Keratinocyte (primary cell): ENCODE measurements around the gene PNMA1. TPM values are rescaled to one million over a fixed set of nuclear protein-coding genes. Genes with fewer than 3 reads are reported as not detected.

ENCODE experiments used
- DNase-seq: peaks from one replicate; pipeline ENCODE4 v3.0.0-alpha.2; 2011; ENCODE audit warnings: low read depth, missing footprints, low spot score
- FAIRE-seq: peaks from 2 replicates; lab custom pipeline; 2011; peaks lifted over from hg19 to GRCh38; lab: Jason Lieb, UNC
- H2AFZ ChIP-seq: 2 replicates; pipeline ENCODE4 v1.6.0; 2012; ENCODE audit warnings: low read length, control low read depth, inconsistent platforms; ENCODE audit not compliant: control insufficient read depth
- H3K27ac ChIP-seq: 2 replicates; pipeline ENCODE4 v1.5.1; 2011; ENCODE audit warnings: low read length; ENCODE audit not compliant: control insufficient read depth, insufficient read depth
- H3K27me3 ChIP-seq: 3 replicates; pipeline ENCODE4 v1.6.0; 2011; ENCODE audit warnings: low read length; ENCODE audit not compliant: control insufficient read depth, insufficient read depth; ENCODE audit errors: extremely low read depth
- H3K36me3 ChIP-seq, 2 experiments: 2 replicates in 1 of 2; 3 replicates in 1 of 2; pipeline ENCODE4 v1.5.1; 2011; ENCODE audit warnings: low read length in 2 of 2, mild to moderate bottlenecking in 1 of 2; ENCODE audit not compliant: control insufficient read depth in 2 of 2, insufficient read depth in 2 of 2; ENCODE audit errors: extremely low read depth in 1 of 2
- H3K4me1 ChIP-seq: 3 replicates; pipeline ENCODE4 v1.5.1; 2011; ENCODE audit warnings: low read length; ENCODE audit not compliant: control insufficient read depth, insufficient read depth; ENCODE audit errors: extremely low read depth
- H3K4me2 ChIP-seq: 3 replicates; pipeline ENCODE4 v1.6.0; 2011; ENCODE audit warnings: low read depth, low read length; ENCODE audit not compliant: control insufficient read depth, insufficient read depth; ENCODE audit errors: extremely low read depth
- H3K4me3 ChIP-seq, 3 experiments: fragments of 200-600 bp in 1 of 3; sonication (generic) in 1 of 3; 2 replicates in 2 of 3; 3 replicates in 1 of 3; pipeline ENCODE4 v1.5.1; 2011 to 2016; ENCODE audit warnings: low read length in 3 of 3, mild to moderate bottlenecking in 3 of 3, control low read depth in 2 of 3, inconsistent platforms in 1 of 3, low read depth in 1 of 3, mixed read lengths in 1 of 3, mixed run types in 1 of 3, moderate library complexity in 1 of 3; ENCODE audit not compliant: control insufficient read depth in 2 of 3, insufficient read depth in 2 of 3; ENCODE audit errors: extremely low read depth in 1 of 3
- H3K79me2 ChIP-seq: 2 replicates; pipeline ENCODE4 v1.6.0; 2012; ENCODE audit warnings: low read length; ENCODE audit not compliant: control insufficient read depth, insufficient read depth
- H3K9ac ChIP-seq: 3 replicates; pipeline ENCODE4 v1.6.0; 2011; ENCODE audit warnings: low read length; ENCODE audit not compliant: control insufficient read depth, insufficient read depth; ENCODE audit errors: extremely low read depth
- H3K9me1 ChIP-seq: 3 replicates; pipeline ENCODE4 v1.6.0; 2011; ENCODE audit warnings: low read length; ENCODE audit not compliant: control insufficient read depth, insufficient read depth; ENCODE audit errors: extremely low read depth
- H3K9me3 ChIP-seq: 2 replicates; pipeline ENCODE4 v1.5.1; 2012; ENCODE audit warnings: low read depth, low read length; ENCODE audit not compliant: control insufficient read depth
- H4K20me1 ChIP-seq: 3 replicates; pipeline ENCODE4 v1.6.0; 2011; ENCODE audit warnings: low read length; ENCODE audit not compliant: control insufficient read depth, insufficient read depth; ENCODE audit errors: extremely low read depth
- EZH2 ChIP-seq: IDR thresholded peaks from one replicate; pipeline ENCODE4 v1.6.1; 2012; ENCODE audit warnings: inconsistent platforms, mild to moderate bottlenecking, low read length, moderate library complexity
- dilution Hi-C: fragments of 300-500 bp; cut with MboI; formaldehyde crosslinking; loops from one replicate; pipeline ENCODE4 v1.7.0; 2020; ENCODE audit warnings: low sequenced_read_pairs; ENCODE audit not compliant: extremely low pct_ligation_motif_present
- polyA plus RNA-seq, 5 experiments: library from polyadenylated mRNA; depleted of rRNA in 3 of 5; stranded (reverse) in 3 of 5; stranded (forward) in 1 of 5; unstranded in 1 of 5; fragments of >200 nt; gene quantifications; 1 replicate in 1 of 5; 2 replicates in 3 of 5; 3 replicates in 1 of 5; pipeline versions ENCODE4 v1.2.1 to v1.2.3, GENCODE V29; 2011 to 2012; ENCODE audit warnings: missing spikeins in 2 of 5, low read depth in 1 of 5, low replicate concordance in 1 of 5
- TF ChIP-seq, protein P1 (sequence below), 3 experiments: IDR thresholded peaks in 1 of 3; conservative IDR thresholded peaks in 1 of 3; optimal IDR thresholded peaks in 1 of 3; 2 replicates in 2 of 3; 3 replicates in 1 of 3; pipeline versions ENCODE3 to v1.5.1; 2011; ENCODE audit warnings: low read length in 3 of 3, mild to moderate bottlenecking in 3 of 3, moderate library complexity in 2 of 3, control low read depth in 1 of 3, inconsistent platforms in 1 of 3; ENCODE audit not compliant: insufficient read depth in 2 of 3; ENCODE audit errors: extremely low read depth in 1 of 3

PNMA1 gene
- polyA plus RNA-seq, 1 donor (not counting 4 experiments of a cell fraction or from before 2014, with no cell fraction given), result 8.2 TPM

DNA sequence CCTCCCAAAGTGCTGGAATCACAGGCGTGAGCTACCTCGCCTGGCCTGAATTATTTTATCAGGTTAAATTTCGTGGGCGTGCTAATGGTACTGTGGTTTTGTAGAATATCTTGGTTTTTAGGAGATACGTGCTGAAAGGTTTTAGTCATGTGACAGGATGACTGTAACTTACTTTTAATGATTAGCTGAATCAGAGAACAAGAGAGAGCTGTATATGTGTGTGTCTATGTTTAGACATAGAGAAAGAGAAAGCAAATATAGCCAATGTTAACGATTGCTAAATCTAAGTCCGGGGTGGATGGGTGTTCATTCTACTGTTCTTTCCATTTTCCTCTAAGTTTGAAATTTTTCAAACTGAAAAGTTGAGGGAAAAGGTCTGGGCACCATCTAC, 9.2 kb upstream of the PNMA1 start:
- Histone ChIP-seq H3K9ac (no peak overlapping the region), H3K27ac (no peak overlapping the region), H3K9me3 (no peaks in the 10 kb centered on the region), H3K79me2 (peaks cover 11% of the 10 kb centered on the region), H3K4me3 (no peak overlapping the region), H3K27me3 (no peaks in the 10 kb centered on the region), H3K4me2 (no peak overlapping the region), H3K36me3 (peaks cover 43 to 77% of the 10 kb centered on the region in 2 experiments), H3K9me1 (no peaks in the 10 kb centered on the region), H2AFZ (no peak overlapping the region), H3K4me1 (peaks cover 15% of the 10 kb centered on the region), H4K20me1 (no peaks in the 10 kb centered on the region)
- no peak for FAIRE-seq
- dilution Hi-C loops, result no loop called here
- no peak for DNase-seq
- TF ChIP-seq, protein P1, sequence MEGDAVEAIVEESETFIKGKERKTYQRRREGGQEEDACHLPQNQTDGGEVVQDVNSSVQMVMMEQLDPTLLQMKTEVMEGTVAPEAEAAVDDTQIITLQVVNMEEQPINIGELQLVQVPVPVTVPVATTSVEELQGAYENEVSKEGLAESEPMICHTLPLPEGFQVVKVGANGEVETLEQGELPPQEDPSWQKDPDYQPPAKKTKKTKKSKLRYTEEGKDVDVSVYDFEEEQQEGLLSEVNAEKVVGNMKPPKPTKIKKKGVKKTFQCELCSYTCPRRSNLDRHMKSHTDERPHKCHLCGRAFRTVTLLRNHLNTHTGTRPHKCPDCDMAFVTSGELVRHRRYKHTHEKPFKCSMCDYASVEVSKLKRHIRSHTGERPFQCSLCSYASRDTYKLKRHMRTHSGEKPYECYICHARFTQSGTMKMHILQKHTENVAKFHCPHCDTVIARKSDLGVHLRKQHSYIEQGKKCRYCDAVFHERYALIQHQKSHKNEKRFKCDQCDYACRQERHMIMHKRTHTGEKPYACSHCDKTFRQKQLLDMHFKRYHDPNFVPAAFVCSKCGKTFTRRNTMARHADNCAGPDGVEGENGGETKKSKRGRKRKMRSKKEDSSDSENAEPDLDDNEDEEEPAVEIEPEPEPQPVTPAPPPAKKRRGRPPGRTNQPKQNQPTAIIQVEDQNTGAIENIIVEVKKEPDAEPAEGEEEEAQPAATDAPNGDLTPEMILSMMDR (optimal IDR thresholded peaks at IDR 0.05 in 1 of 3, IDR thresholded peaks at IDR 0.05 in 1 of 3, conservative IDR thresholded peaks at IDR 0.05 in 1 of 3; ENCODE audit: extremely low read depth in 1 of 3, insufficient read depth in 2 of 3, low read length in 3 of 3), result no peak
- no peak for TF ChIP-seq EZH2

DNA sequence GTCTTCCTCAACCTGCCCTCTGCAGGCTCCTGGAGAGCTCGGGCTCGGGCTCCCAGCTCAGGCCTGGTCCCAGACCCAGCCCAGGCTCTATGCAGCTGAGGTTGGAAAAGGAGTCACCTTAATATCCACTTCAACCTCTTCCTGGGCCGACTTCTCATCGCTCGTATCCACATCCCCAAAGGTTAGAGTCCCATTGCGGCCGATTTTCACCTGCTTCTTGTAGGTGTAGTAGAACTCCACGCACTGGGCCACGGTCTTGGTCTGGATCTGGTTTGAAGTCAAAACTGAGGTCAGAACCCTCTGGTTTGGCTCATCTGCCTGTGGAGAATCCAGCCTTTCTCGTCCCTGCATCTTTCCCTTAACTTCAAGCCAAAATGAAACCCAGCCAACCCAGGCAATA, 8.4 kb upstream of the PNMA1 start:
- Histone ChIP-seq H3K27ac (no peak overlapping the region), H2AFZ (no peak overlapping the region), H3K9ac (no peak overlapping the region), H3K79me2 (peaks cover 4% of the 10 kb centered on the region), H3K27me3 (no peaks in the 10 kb centered on the region), H3K9me3 (no peaks in the 10 kb centered on the region), H3K4me1 (peaks cover 15% of the 10 kb centered on the region), H3K36me3 (peaks cover 46 to 78% of the 10 kb centered on the region in 2 experiments), H3K4me2 (no peak overlapping the region), H3K9me1 (no peaks in the 10 kb centered on the region), H4K20me1 (no peaks in the 10 kb centered on the region), H3K4me3 (no peak overlapping the region)
- FAIRE-seq (no peak), DNase-seq (no peak)
- dilution Hi-C loops, result no loop called here
- TF ChIP-seq, protein P1 (optimal IDR thresholded peaks at IDR 0.05 in 1 of 3, IDR thresholded peaks at IDR 0.05 in 1 of 3, conservative IDR thresholded peaks at IDR 0.05 in 1 of 3; ENCODE audit: extremely low read depth in 1 of 3, insufficient read depth in 2 of 3, low read length in 3 of 3), result no peak
- no peak for TF ChIP-seq EZH2
